GM12892 (cell line): Measurements from ENCODE around the gene TMSB15C. TPM values are rescaled to one million over a fixed set of nuclear protein-coding genes. Genes with fewer than 3 reads are reported as not detected.
"Not testable (repeated sequence)": the region's sequence is repeated elsewhere in the genome, so short reads cannot be mapped to it uniquely, and the experiment has no call there.

Source experiments
- DNase-seq: peaks from one replicate; pipeline ENCODE4 v3.0.0; 2011; ENCODE audit not compliant: insufficient read length
- FAIRE-seq: peaks from 2 replicates; lab custom pipeline; 2011; peaks lifted over from hg19 to GRCh38; lab: Jason Lieb, UNC
- POLR2A ChIP-seq: IDR thresholded peaks from 2 replicates; pipeline ENCODE4 v1.6.1; 2011; ENCODE audit warnings: low read depth, low read length, control low read depth
- POLR2AphosphoS5 ChIP-seq: IDR thresholded peaks from 2 replicates; pipeline ENCODE4 v1.6.1; 2011; ENCODE audit warnings: low read depth, low read length, control low read depth
- TAF1 ChIP-seq: IDR thresholded peaks from 2 replicates; pipeline ENCODE4 v1.6.1; 2011; ENCODE audit warnings: low read depth, mild to moderate bottlenecking, control low read depth, low read length, borderline replicate concordance
- polyA plus RNA-seq: library from polyadenylated mRNA; unstranded; fragments of >200 nt; gene quantifications from one replicate; pipeline ENCODE4 v1.2.1, GENCODE V29; 2012; ENCODE audit warnings: missing spikeins, inconsistent platforms; ENCODE audit not compliant: missing spikeins

The TMSB15C gene
- polyA plus RNA-seq: 3.3 TPM

DNA sequence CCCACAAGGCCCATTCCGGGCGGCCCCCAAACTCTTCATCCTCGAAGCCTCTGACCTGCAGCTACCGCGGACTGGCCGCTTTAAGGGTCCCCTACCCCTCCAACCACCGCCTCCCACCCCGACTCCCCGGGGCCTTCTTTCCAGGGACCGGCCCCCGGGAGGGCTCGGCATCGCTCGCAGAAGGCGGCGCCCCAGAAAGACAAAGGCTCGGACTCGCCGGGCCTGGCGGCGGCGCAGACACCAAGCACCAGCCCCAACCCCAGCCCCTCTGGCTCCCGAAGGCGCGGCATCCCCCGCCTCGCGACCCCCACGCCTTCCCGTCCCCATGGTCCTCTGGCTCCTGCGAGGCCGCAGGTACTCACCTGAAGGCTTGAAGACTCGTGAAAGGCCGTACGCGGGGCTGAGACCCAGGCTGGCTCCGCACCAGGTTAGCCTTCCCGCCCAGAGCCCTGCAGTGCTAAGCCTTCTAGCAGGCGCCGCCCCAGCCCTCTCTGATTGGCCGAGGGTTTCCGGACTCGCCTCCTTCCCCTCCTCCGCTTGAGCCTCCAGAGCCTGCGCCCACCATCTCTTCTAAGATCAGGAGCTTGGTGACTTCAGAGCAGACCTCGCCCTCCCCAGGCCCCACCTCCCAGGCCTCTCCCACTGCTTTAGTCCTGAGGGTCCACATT lies at the start of gene TMSB15C:
Gene TMSB15C, minus strand, starts transcription at position 459 of the 668 bp plus-strand sequence.
- FAIRE-seq, DNase-seq: not testable (repeated sequence)

DNA sequence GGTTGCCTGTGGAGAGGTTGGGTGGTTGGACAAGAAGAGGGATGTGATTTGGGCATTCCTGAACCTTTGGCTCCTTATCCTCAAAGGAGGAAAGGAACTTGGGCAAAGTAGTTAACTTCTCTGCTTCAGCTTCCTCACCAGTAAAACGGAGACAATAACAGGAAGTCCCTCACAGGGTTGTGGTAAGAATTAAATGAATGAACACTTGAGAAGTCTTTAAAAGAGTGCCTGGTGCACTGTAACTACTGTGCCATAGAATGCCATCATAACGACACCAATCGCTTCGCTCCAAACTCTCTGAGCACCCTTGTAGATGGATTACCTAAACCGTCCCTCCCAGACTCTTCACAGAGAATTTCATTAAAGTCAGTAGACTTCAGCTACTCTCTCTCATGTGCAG lies 46.8 kb upstream of the TMSB15C start:
- no peak for DNase-seq
- peak; percentile 27 for FAIRE-seq
- TF ChIP-seq POLR2AphosphoS5 (no peak), POLR2A (no peak), TAF1 (no peak)

DNA sequence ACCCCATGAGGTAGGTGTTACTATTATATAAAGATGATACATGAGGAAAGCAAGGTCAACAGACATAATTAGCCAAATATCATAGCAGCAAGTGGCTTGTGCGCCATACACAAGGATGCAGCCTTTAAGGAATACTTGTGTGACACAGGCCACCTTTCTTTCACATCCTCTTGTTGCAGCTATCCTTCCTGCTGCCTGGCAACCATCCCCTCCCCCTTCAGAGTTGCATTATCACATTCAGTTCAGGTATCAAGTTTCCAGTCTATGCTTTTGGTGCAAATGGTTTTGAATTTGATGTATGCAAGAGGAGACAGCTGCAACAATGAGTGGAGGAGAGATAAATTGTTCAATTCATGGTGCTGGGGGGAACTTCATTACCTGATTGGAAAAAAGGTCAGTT lies 42.7 kb upstream of the TMSB15C start:
- TF ChIP-seq POLR2A (no peak), POLR2AphosphoS5 (no peak), TAF1 (no peak)
- FAIRE-seq: no peak
- no peak for DNase-seq

DNA sequence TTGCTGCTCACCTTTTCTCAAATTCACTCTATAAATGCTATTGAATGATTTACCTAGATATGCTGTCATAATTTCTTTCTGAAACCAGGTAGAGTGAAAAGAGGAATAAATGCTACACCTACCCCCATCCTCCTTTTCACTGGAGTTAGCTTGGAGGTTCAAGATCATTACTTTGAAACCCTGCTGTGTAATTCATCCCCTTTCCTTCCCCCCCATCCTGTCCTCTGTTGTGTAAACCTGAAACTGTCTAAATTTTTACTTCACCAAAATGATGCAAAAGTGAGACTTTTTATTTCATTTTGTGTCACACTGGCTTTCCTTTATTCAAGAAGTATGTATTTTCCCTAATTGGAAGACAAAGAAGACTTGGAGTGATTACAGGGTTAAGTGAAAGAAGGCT lies 41.7 kb upstream of the TMSB15C start:
- DNase-seq: no peak
- no peak for FAIRE-seq
- TF ChIP-seq TAF1 (no peak), POLR2A (no peak), POLR2AphosphoS5 (no peak)

DNA sequence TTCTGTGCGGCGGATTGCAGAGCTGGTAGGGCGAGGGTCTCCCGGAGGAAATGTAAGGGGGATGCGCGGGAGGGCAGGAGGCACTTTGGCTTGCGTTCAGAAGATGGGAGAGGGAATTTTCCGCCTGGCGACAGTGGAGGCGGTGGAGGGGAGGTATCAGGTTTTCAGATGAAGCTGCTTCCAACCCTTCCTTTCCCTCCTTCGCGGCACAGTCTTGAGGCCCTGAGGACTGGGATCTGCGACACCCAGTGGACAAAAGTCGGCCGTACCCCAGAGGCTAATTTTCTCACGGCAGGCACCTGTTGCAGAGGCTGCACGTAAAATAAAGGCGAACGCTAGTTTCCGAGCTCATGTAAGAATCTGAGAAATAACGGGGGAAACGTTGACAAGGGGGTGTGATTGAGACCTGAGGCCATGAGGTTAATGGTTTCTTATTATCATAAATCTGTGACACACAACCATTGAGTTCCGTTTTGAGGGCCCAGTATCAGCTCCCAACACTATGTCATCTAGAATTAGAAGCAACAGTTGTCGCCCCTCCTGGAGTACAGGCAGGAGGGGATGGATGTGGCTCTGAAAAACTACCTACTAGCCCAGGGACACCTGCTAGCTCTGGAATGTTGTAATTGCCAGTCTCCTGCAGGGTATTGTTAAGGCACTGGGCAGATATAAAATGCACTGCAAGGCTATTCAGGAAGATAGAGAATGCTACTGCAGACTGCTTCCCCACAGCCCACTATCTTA lies 37.4 kb upstream of the TMSB15C start:
- no peak for FAIRE-seq
- DNase-seq: no peak
- no peak for TF ChIP-seq POLR2A
- no peak for TF ChIP-seq TAF1
- no peak for TF ChIP-seq POLR2AphosphoS5

DNA sequence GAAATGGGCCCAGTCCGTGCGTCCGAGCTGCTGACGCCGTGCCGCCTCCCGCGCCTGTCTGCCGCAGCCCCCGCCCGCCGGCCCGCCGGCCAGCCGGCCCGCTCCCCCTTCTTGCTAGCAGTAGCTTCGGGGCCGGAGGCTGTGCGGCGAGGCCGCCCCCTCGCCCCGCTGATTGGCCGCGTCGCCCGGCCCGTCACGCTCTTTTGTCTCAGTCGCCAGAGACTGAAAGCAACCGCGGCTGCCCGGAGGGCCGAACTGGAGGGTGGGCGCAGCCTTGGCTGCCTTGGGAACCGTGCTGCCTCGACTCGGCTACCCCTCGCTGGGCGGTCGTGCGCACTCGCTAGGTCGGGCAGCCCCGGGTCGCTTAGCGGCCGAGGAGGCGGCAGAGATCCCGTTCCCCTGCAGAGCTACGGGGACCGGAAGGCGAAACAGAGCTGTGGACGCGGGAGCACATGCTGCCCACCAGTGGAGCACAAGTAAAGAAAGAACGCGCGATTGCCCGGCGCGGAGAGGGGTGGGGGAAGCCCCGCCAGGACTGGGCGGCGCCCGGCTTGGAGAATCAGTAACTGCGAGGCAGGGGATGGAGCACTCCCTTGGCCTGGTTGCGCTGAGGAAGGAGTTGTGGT lies 36.4 kb upstream of the TMSB15C start, which contains the start of gene ZCCHC18:
Gene ZCCHC18, plus strand, starts transcription at position 198 of the 626 bp plus-strand sequence. CDS start 1,589 bp downstream, outside the sequence.
- DNase-seq (peak; percentile 51), FAIRE-seq (peak; percentile 42)
- TF ChIP-seq POLR2AphosphoS5 (no peak), POLR2A (peak; percentile 55; the same call in 1 of the 2 replicates)

DNA sequence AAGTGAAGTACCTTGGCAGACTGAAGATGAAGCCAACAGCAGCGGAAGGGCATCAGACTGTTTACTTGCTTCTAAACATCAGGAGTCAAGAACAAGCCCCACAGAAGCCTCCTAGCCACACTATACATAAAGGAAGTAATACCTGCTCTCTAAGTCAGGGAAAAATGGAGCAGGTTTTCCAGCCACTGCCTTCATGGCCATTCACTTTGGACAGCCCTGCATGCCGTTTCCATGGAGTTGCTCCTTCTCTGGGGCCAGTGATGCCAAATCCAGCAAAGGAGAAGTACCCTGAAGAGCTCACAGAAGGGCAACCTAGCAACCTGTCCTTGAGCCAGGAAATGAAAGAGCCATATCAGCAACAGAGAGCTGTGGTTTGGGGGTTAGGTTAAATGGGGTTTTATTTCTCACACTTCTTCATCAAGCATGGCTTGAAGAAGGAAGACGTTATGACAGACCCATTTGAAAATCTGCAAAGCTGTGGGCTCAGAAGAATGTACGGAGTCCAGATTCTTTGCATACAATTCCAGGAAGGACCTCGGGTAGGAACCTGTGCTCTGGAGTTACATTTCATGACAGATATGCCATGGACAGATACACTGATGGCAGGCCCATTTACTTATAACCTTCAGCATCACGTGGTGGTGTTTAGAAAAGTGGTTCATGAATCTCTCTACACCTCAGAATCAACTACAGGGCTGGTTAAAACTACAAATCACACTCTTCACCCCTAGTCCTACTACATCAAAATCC lies 34.6 kb upstream of the TMSB15C start:
- DNase-seq: not testable (repeated sequence)
- peak; percentile 67 for FAIRE-seq

DNA sequence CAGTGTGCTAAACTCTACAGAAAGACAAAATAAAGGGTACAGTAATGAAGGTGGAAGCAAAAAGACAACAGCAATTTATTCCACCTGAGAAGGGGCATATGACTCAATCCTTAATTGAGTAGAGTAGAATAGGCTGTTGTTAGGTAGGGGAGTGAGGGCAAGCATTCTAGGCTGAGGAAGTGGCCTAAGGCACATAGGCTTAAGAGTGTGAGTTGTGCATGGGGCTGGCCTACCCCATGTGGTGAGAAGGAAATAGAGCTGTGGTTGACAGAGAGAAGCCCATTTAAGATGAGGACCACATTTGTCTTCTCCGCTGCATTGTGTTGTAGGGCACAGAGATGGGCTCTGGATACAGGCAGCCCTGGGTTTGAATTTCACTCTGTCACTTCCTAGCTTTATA lies 32.9 kb upstream of the TMSB15C start:
- peak; percentile 9 for FAIRE-seq
- TF ChIP-seq TAF1 (no peak), POLR2AphosphoS5 (no peak), POLR2A (no peak)
- DNase-seq: no peak

DNA sequence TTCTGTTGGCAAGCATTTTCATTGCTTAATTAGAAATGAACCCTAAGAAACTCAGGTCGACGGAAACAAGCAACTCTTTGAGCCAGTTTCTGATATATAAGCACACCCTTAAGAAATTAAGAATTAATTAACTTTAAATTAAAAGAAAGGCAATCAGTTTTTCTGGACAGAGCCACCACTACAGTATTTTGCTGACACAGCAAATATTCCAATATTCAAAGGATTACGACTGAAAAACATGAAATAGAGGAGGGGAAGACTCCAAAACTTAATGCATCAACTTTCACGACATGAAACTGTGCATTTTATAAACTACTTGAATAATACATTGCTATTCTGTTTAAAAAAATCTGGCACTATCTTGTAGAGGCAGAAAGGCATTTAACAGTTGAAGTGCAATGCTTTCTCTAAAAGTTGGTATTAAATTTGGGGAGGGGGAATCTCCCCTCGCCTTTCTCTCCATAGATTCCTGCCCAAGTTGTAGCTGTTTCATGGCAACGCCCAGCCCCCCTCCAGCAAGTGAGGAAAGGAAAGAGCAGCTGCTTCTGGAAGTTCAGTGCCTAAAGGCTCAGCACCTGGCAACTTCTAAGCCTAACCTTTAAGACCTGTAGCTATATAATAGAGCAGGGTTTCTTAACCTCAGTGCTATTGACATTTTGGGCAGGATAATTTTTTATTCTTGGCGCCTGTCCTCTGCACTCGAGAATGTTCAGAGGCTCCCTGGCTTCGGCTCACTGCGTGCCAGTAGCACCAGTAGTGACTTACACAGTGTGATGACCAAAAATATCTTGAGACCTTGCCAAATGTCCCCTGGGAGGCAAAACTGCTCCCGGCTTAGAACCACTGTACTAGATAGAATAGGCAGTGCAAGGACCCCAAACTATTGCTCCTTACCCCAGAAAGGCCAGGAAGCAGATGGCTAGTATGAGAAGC lies 29.6 kb upstream of the TMSB15C start:
- TF ChIP-seq POLR2AphosphoS5: no peak
- no peak for TF ChIP-seq POLR2A
- TF ChIP-seq TAF1: no peak
- no peak for DNase-seq
- no peak for FAIRE-seq

DNA sequence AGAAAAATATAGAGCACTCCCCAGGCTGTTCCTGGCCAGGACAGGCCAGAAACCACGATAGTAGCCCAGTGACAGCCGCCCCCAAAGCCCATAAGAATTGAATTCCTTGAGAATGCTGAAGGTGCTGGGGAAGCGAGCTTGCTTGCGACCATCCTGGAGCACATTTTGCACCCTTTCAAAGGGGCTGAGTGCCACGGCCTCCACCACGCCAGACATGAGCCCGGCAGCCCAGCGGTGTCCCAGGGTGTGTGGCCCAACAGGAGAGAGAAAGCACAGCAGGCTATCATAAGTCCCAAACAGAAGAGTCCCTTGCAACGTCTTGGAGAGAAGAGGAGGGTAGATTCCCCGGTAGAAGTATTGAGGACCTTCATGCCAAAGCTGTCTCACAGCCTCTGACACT lies 28.6 kb upstream of the TMSB15C start:
- DNase-seq (no peak), FAIRE-seq (no peak)
- TF ChIP-seq POLR2A (no peak), POLR2AphosphoS5 (no peak), TAF1 (no peak)
